HG02970 (cell line): ENCODE results near the gene DPP4.
"Not testable (repeated sequence)": the region's sequence is repeated elsewhere in the genome, so short reads cannot be mapped to it uniquely, and the experiment has no call there.

Source experiments
- ATAC-seq: cut with Tn5 transposase; IDR thresholded peaks from one replicate; pipeline ENCODE4 v1.9.1; 2021; ENCODE audit warnings: mild to moderate bottlenecking, moderate library complexity, moderate number of reproducible peaks; ENCODE audit not compliant: unreplicated experiment, low FRiP score

The DPP4 gene

GRCh38 chr2:161971551-161971950, 102.5 kb downstream of the DPP4 start:
- ATAC-seq = no peak

GRCh38 chr2:161969159-161969558, 104.9 kb downstream of the DPP4 start:
- ATAC-seq = no peak

GRCh38 chr2:161965994-161966393, 108.0 kb downstream of the DPP4 start:
- no peak for ATAC-seq

GRCh38 chr2:161964160-161964559, 109.9 kb downstream of the DPP4 start:
- ATAC-seq = no peak

GRCh38 chr2:161962160-161962559, 111.9 kb downstream of the DPP4 start:
- no peak for ATAC-seq

GRCh38 chr2:161961061-161961460, 113.0 kb downstream of the DPP4 start:
- ATAC-seq = no peak

- no peak for ATAC-seq
Observed at GRCh38 chr2:161956738-161957137, 117.3 kb downstream of the DPP4 start.

- no peak for ATAC-seq
Observed at GRCh38 chr2:161955211-161955610, 118.8 kb downstream of the DPP4 start.

GRCh38 chr2:161954103-161954502, 119.9 kb downstream of the DPP4 start:
- ATAC-seq = no peak

- ATAC-seq = not testable (repeated sequence)
Observed at GRCh38 chr2:161953367-161953766, 120.6 kb downstream of the DPP4 start.

- no peak for ATAC-seq
Observed at GRCh38 chr2:161952783-161953191, 121.2 kb downstream of the DPP4 start.

- no peak for ATAC-seq
Observed at GRCh38 chr2:161947836-161948235, 126.2 kb downstream of the DPP4 start.

- ATAC-seq = no peak
Observed at GRCh38 chr2:161947406-161947805, 126.6 kb downstream of the DPP4 start.

- ATAC-seq = no peak
Observed at GRCh38 chr2:161946489-161947107, 127.4 kb downstream of the DPP4 start.

- no peak for ATAC-seq
Observed at GRCh38 chr2:161943011-161943410, 131.0 kb downstream of the DPP4 start.
